ENCODE results near the gene PRPF19.

PRPF19 gene

DNA sequence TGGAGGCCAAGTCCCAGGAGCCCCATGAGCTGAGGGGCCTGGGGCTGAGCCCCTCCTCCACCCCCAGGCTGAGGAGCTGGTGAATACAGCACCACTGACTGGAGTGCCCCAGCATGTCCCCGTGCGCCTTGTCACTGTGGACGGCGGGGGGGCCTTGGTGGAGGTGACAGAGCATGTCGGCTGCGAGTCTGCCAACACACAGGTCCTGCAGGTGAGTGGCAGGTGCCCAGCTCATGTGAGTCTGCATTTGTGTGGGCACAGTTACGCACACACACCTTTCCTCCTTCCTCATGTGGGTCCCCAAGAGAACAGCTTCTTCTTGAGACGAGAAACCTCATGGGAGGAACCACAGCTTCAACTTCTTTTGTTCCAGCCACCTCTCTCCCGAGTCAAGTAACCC lies 25.5 kb upstream of the PRPF19 start:
- no peaks in the 10 kb centered on the region for H4K20me1 ChIP-seq (ENCODE audit: insufficient read depth, low read length)
- no peaks in the 10 kb centered on the region for H3K79me2 ChIP-seq (ENCODE audit: insufficient read depth, low read length)
- no peak overlapping the region for H3K27ac ChIP-seq (ENCODE audit: low read length)
- no peaks in the 10 kb centered on the region for H3K4me1 ChIP-seq (ENCODE audit: insufficient read depth, low read length)
- H3K9me3 ChIP-seq (ENCODE audit: insufficient read depth, low read length, severe bottlenecking) = no peaks in the 10 kb centered on the region
- DNase-seq = no peak
- H3K9ac ChIP-seq (ENCODE audit: low read depth, low read length) = no peak overlapping the region
- H3K27me3 ChIP-seq (ENCODE audit: insufficient read depth, low read length, poor library complexity) = no peaks in the 10 kb centered on the region
- H3K4me2 ChIP-seq (ENCODE audit: insufficient read depth, low read length) = no peak overlapping the region
- H2AFZ ChIP-seq (ENCODE audit: low read depth, low read length) = no peak overlapping the region
- no peak for ATAC-seq (ENCODE audit: insufficient read depth, low read depth)
- no peaks in the 10 kb centered on the region for H3K36me3 ChIP-seq (ENCODE audit: insufficient read depth, low read length)
- no peak overlapping the region for H3K4me3 ChIP-seq (ENCODE audit: low read depth in 1 of 2, low read length in 2 of 2)
- TF ChIP-seq, protein P1, sequence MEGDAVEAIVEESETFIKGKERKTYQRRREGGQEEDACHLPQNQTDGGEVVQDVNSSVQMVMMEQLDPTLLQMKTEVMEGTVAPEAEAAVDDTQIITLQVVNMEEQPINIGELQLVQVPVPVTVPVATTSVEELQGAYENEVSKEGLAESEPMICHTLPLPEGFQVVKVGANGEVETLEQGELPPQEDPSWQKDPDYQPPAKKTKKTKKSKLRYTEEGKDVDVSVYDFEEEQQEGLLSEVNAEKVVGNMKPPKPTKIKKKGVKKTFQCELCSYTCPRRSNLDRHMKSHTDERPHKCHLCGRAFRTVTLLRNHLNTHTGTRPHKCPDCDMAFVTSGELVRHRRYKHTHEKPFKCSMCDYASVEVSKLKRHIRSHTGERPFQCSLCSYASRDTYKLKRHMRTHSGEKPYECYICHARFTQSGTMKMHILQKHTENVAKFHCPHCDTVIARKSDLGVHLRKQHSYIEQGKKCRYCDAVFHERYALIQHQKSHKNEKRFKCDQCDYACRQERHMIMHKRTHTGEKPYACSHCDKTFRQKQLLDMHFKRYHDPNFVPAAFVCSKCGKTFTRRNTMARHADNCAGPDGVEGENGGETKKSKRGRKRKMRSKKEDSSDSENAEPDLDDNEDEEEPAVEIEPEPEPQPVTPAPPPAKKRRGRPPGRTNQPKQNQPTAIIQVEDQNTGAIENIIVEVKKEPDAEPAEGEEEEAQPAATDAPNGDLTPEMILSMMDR (IDR thresholded peaks at IDR 0.05; ENCODE audit: borderline replicate concordance, extremely low read depth, low read length, poor library complexity, severe bottlenecking) = no peak
- no peak for TF ChIP-seq EZH2 (IDR thresholded peaks at IDR 0.05; ENCODE audit: borderline replicate concordance, low read depth, low read length, severe bottlenecking)

DNA sequence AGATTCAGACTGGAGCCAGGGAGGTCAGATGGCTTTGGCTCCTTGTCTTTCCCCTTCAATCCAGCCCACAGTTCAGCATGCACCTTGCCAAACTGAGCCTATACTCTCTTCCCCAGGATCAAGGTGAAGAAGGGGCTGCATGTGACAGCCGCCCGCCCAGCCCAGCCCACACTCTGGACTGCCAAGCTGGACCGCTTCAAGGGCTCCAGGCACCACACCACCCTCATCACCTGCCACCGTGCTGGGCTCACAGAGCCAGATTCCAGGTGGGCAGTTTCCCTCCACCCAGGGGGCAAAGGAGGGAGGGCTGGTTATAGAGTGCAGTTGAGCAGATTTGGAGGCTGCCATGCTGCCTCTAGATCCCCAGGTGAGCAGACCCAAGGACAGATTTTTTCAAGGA lies 24.0 kb upstream of the PRPF19 start:
- no peaks in the 10 kb centered on the region for H3K79me2 ChIP-seq (ENCODE audit: insufficient read depth, low read length)
- no peak for DNase-seq
- H4K20me1 ChIP-seq (ENCODE audit: insufficient read depth, low read length) = 0 out of 2 replicates have a peak, but pooled peaks cover 3% of the 10 kb centered on the region
- TF ChIP-seq, protein P1 (IDR thresholded peaks at IDR 0.05; ENCODE audit: borderline replicate concordance, extremely low read depth, low read length, poor library complexity, severe bottlenecking) = no peak
- TF ChIP-seq EZH2 (IDR thresholded peaks at IDR 0.05; ENCODE audit: borderline replicate concordance, low read depth, low read length, severe bottlenecking) = no peak
- no peaks in the 10 kb centered on the region for H3K36me3 ChIP-seq (ENCODE audit: insufficient read depth, low read length)
- H2AFZ ChIP-seq (ENCODE audit: low read depth, low read length) = no peak overlapping the region
- no peaks in the 10 kb centered on the region for H3K4me1 ChIP-seq (ENCODE audit: insufficient read depth, low read length)
- H3K4me2 ChIP-seq (ENCODE audit: insufficient read depth, low read length) = no peak overlapping the region
- H3K4me3 ChIP-seq (ENCODE audit: low read depth in 1 of 2, low read length in 2 of 2) = no peak overlapping the region
- no peak overlapping the region for H3K27ac ChIP-seq (ENCODE audit: low read length)
- no peaks in the 10 kb centered on the region for H3K9me3 ChIP-seq (ENCODE audit: insufficient read depth, low read length, severe bottlenecking)
- no peak for ATAC-seq (ENCODE audit: insufficient read depth, low read depth)
- no peaks in the 10 kb centered on the region for H3K27me3 ChIP-seq (ENCODE audit: insufficient read depth, low read length, poor library complexity)
- H3K9ac ChIP-seq (ENCODE audit: low read depth, low read length) = no peak overlapping the region

DNA sequence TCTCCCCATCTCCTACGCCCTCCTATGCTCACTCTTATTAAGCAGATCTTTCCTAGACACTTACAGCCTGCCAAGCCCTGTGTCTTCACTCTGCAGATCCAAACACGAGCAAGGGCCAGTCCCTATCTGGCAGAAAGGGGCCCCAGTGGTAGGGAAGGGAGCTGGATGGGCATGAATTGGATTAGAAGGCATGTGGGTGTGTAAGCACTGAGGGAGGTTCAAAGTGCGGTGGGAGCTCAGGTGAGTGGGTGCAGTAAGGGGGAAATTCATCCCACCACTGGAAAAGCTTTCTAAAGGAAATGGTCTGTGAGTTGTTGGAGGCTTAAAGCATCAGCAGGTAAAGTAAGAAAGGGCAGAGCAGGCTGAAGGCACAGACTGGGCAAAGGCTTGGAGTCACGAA lies 23.4 kb upstream of the PRPF19 start:
- TF ChIP-seq EZH2 (IDR thresholded peaks at IDR 0.05; ENCODE audit: borderline replicate concordance, low read depth, low read length, severe bottlenecking) = no peak
- TF ChIP-seq, protein P1 (IDR thresholded peaks at IDR 0.05; ENCODE audit: borderline replicate concordance, extremely low read depth, low read length, poor library complexity, severe bottlenecking) = no peak
- no peaks in the 10 kb centered on the region for H3K27me3 ChIP-seq (ENCODE audit: insufficient read depth, low read length, poor library complexity)
- no peak overlapping the region for H3K4me3 ChIP-seq (ENCODE audit: low read depth in 1 of 2, low read length in 2 of 2)
- no peaks in the 10 kb centered on the region for H3K36me3 ChIP-seq (ENCODE audit: insufficient read depth, low read length)
- no peaks in the 10 kb centered on the region for H3K79me2 ChIP-seq (ENCODE audit: insufficient read depth, low read length)
- 0 out of 2 replicates have a peak, but pooled peaks cover 6% of the 10 kb centered on the region for H4K20me1 ChIP-seq (ENCODE audit: insufficient read depth, low read length)
- ATAC-seq (ENCODE audit: insufficient read depth, low read depth) = no peak
- no peaks in the 10 kb centered on the region for H3K4me1 ChIP-seq (ENCODE audit: insufficient read depth, low read length)
- H3K9me3 ChIP-seq (ENCODE audit: insufficient read depth, low read length, severe bottlenecking) = no peaks in the 10 kb centered on the region
- no peak overlapping the region for H3K9ac ChIP-seq (ENCODE audit: low read depth, low read length)
- no peak overlapping the region for H3K4me2 ChIP-seq (ENCODE audit: insufficient read depth, low read length)
- H3K27ac ChIP-seq (ENCODE audit: low read length) = no peak overlapping the region
- no peak for DNase-seq
- no peak overlapping the region for H2AFZ ChIP-seq (ENCODE audit: low read depth, low read length)

DNA sequence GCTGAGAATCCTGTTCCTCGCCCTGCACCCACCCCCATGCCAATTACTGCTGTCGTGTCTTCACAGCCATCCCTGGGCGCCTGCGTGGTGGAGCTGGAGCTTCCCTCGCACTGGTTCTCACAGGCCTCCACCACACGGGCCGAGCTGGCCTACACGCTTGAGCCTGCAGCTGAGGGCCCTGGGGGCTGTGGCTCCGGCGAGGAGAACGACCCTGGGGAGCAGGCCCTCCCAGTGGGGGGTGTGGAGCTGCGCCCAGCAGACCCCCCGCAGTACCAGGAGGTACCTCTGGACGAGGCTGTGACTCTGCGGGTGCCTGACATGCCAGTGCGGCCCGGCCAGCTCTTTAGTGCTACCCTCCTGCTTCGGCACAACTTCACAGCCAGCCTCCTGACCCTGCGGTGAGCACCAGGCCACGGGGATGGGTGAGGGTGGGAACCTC lies 22.2 kb upstream of the PRPF19 start:
- no peaks in the 10 kb centered on the region for H3K27me3 ChIP-seq (ENCODE audit: insufficient read depth, low read length, poor library complexity)
- ATAC-seq (ENCODE audit: insufficient read depth, low read depth) (no peak), DNase-seq (no peak)
- no peak overlapping the region for H3K9ac ChIP-seq (ENCODE audit: low read depth, low read length)
- no peak overlapping the region for H2AFZ ChIP-seq (ENCODE audit: low read depth, low read length)
- H3K4me3 ChIP-seq (ENCODE audit: low read depth in 1 of 2, low read length in 2 of 2) = no peak overlapping the region
- H3K4me1 ChIP-seq (ENCODE audit: insufficient read depth, low read length) = no peaks in the 10 kb centered on the region
- no peak overlapping the region for H3K4me2 ChIP-seq (ENCODE audit: insufficient read depth, low read length)
- 0 out of 2 replicates have a peak, but pooled peaks cover 2% of the 10 kb centered on the region for H3K36me3 ChIP-seq (ENCODE audit: insufficient read depth, low read length)
- no peak overlapping the region for H3K27ac ChIP-seq (ENCODE audit: low read length)
- H3K9me3 ChIP-seq (ENCODE audit: insufficient read depth, low read length, severe bottlenecking) = no peaks in the 10 kb centered on the region
- no peak for TF ChIP-seq EZH2 (IDR thresholded peaks at IDR 0.05; ENCODE audit: borderline replicate concordance, low read depth, low read length, severe bottlenecking)
- TF ChIP-seq, protein P1 (IDR thresholded peaks at IDR 0.05; ENCODE audit: borderline replicate concordance, extremely low read depth, low read length, poor library complexity, severe bottlenecking) = no peak
- H4K20me1 ChIP-seq (ENCODE audit: insufficient read depth, low read length) = peaks cover 9% of the 10 kb centered on the region; the same call in 1 of the 2 replicates
- no peaks in the 10 kb centered on the region for H3K79me2 ChIP-seq (ENCODE audit: insufficient read depth, low read length)

All from DND-41 (cell line).